ENCODE results near the gene LMAN1L.
A peak's percentile ranks its signal among the peaks of the same experiment; 100 is the strongest.

The LMAN1L gene

GRCh38 chr15:74865316-74865715 lies 52.7 kb downstream of the LMAN1L start:
- H3K4me3 ChIP-seq (ENCODE audit: low read length): no peak overlapping the region
- H3K4me1 ChIP-seq (ENCODE audit: low read length): peaks cover 51% of the 10 kb centered on the region
- no peak overlapping the region for H3K9ac ChIP-seq (ENCODE audit: low read length)
- peaks cover 47% of the 10 kb centered on the region for H3K36me3 ChIP-seq (replicated peaks; ENCODE audit: low read depth, low read length)
- peaks cover 11% of the 10 kb centered on the region; the same call in 1 of the 2 replicates for H3K9me3 ChIP-seq (ENCODE audit: insufficient read depth, low read length)
- TF ChIP-seq EZH2phosphoT487 (IDR thresholded peaks at IDR 0.05; ENCODE audit: low read depth) (no peak), CTCF (IDR thresholded peaks at IDR 0.05; ENCODE audit: low read depth, low read length) (no peak)
- H4K20me1 ChIP-seq (ENCODE audit: insufficient read depth, low read length): peaks cover 23% of the 10 kb centered on the region
- H3K4me2 ChIP-seq (ENCODE audit: low read length): no peak overlapping the region
- no peak overlapping the region for H3K27ac ChIP-seq (ENCODE audit: low read length)
- H3K79me2 ChIP-seq (ENCODE audit: low read length): peaks cover 92% of the 10 kb centered on the region
- H2AFZ ChIP-seq (ENCODE audit: low read depth, low read length): no peak overlapping the region
- no peaks in the 10 kb centered on the region for H3K27me3 ChIP-seq (ENCODE audit: low read depth, low read length)

- peak overlapping the region; percentile 36; the same call in 1 of the 2 replicates for H3K4me3 ChIP-seq (ENCODE audit: low read length)
- no peak overlapping the region for H2AFZ ChIP-seq (ENCODE audit: low read depth, low read length)
- H4K20me1 ChIP-seq (ENCODE audit: insufficient read depth, low read length): peaks cover 23% of the 10 kb centered on the region
- TF ChIP-seq CTCF (IDR thresholded peaks at IDR 0.05; ENCODE audit: low read depth, low read length) (no peak), EZH2phosphoT487 (IDR thresholded peaks at IDR 0.05; ENCODE audit: low read depth) (no peak)
- no peaks in the 10 kb centered on the region for H3K27me3 ChIP-seq (ENCODE audit: low read depth, low read length)
- peak overlapping the region; percentile 34; the same call in 1 of the 2 replicates for H3K9ac ChIP-seq (ENCODE audit: low read length)
- peaks cover 58% of the 10 kb centered on the region for H3K4me1 ChIP-seq (ENCODE audit: low read length)
- H3K79me2 ChIP-seq (ENCODE audit: low read length): peaks cover 89% of the 10 kb centered on the region
- H3K36me3 ChIP-seq (replicated peaks; ENCODE audit: low read depth, low read length): peaks cover 47% of the 10 kb centered on the region
- H3K27ac ChIP-seq (ENCODE audit: low read length): peak overlapping the region; percentile 91
- peaks cover 11% of the 10 kb centered on the region; the same call in 1 of the 2 replicates for H3K9me3 ChIP-seq (ENCODE audit: insufficient read depth, low read length)
- peak overlapping the region; percentile 89 for H3K4me2 ChIP-seq (ENCODE audit: low read length)
Observed at GRCh38 chr15:74866090-74866489, 53.5 kb downstream of the LMAN1L start.

- H3K4me1 ChIP-seq (ENCODE audit: low read length): peaks cover 65% of the 10 kb centered on the region
- no peaks in the 10 kb centered on the region for H3K27me3 ChIP-seq (ENCODE audit: low read depth, low read length)
Observed at GRCh38 chr15:74867466-74868038, 54.9 kb downstream of the LMAN1L start.

More at GRCh38 chr15:74867466-74868038, 54.9 kb downstream of the LMAN1L start:
- Histone ChIP-seq H3K4me3 (ENCODE audit: low read length) (peak overlapping the region; percentile 30), H2AFZ (ENCODE audit: low read depth, low read length) (no peak overlapping the region), H3K9ac (ENCODE audit: low read length) (peak overlapping the region; percentile 53), H4K20me1 (ENCODE audit: insufficient read depth, low read length) (peaks cover 23% of the 10 kb centered on the region), H3K9me3 (ENCODE audit: insufficient read depth, low read length) (peaks cover 11% of the 10 kb centered on the region; the same call in 1 of the 2 replicates), H3K36me3 (replicated peaks; ENCODE audit: low read depth, low read length) (peaks cover 49% of the 10 kb centered on the region), H3K4me2 (ENCODE audit: low read length) (peak overlapping the region; percentile 89), H3K27ac (ENCODE audit: low read length) (peak overlapping the region; percentile 91), H3K79me2 (ENCODE audit: low read length) (peaks cover 89% of the 10 kb centered on the region)
- TF ChIP-seq CTCF (IDR thresholded peaks at IDR 0.05; ENCODE audit: low read depth, low read length): no peak
- TF ChIP-seq EZH2phosphoT487 (IDR thresholded peaks at IDR 0.05; ENCODE audit: low read depth): no peak

Measured in OCI-LY3 (cell line).